Transverse colon (tissue), 4 donors: Measurements from ENCODE around the gene AKR1B1.

ENCODE experiments used
- EP300 ChIP-seq: sonication (generic); formaldehyde crosslinking; IDR thresholded peaks from one replicate; pipeline ENCODE4 v1.6.1; 2017; ENCODE audit warnings: antibody characterized with exemption, low read depth
- POLR2A ChIP-seq: fragments of 450-650 bp; IDR thresholded peaks from one replicate; pipeline ENCODE4 v1.6.1; 2016; ENCODE audit warnings: antibody characterized with exemption, mild to moderate bottlenecking, moderate library complexity
- POLR2AphosphoS5 ChIP-seq, 3 donors: sonication (generic); formaldehyde crosslinking; IDR thresholded peaks; one replicate each; pipeline ENCODE4 v1.6.1; 2016; ENCODE audit warnings: antibody characterized with exemption in 3 of 3
- TF ChIP-seq, protein P1 (sequence below), 5 experiments: fragments of 200-600 bp in 3 of 5; fragments of 450-650 bp in 2 of 5; sonication (generic) in 3 of 5; IDR thresholded peaks; 1 replicate in 2 of 5; 2 replicates in 3 of 5; pipeline ENCODE4 v1.5.1; 2016 to 2017; ENCODE audit warnings: antibody characterized with exemption in 5 of 5, inconsistent platforms in 3 of 5, mild to moderate bottlenecking in 2 of 5, moderate library complexity in 1 of 5

DNA sequence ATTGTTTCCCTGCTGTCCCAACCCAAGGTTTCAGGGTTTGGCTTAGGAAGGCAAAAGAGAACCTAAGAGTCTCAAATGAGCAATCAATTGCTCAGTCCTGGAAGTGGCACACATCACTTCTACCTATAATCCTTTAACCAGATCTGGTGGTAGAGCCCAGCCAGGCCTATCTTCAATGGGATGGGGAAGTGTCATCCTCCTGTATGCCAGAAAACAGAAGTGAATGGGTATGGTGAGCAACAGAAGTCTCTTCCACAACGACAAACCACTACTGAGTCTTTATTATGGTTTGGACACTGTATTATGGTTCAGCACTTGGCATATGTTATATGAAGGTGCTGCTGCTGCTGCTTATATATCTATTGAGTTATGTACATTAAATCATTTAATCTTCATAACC lies 3.0 kb upstream of the AKR1B1 start:
- TF ChIP-seq, protein P1, sequence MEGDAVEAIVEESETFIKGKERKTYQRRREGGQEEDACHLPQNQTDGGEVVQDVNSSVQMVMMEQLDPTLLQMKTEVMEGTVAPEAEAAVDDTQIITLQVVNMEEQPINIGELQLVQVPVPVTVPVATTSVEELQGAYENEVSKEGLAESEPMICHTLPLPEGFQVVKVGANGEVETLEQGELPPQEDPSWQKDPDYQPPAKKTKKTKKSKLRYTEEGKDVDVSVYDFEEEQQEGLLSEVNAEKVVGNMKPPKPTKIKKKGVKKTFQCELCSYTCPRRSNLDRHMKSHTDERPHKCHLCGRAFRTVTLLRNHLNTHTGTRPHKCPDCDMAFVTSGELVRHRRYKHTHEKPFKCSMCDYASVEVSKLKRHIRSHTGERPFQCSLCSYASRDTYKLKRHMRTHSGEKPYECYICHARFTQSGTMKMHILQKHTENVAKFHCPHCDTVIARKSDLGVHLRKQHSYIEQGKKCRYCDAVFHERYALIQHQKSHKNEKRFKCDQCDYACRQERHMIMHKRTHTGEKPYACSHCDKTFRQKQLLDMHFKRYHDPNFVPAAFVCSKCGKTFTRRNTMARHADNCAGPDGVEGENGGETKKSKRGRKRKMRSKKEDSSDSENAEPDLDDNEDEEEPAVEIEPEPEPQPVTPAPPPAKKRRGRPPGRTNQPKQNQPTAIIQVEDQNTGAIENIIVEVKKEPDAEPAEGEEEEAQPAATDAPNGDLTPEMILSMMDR (IDR thresholded peaks at IDR 0.05), result no peak
- TF ChIP-seq POLR2A (no peak), POLR2AphosphoS5 (IDR thresholded peaks at IDR 0.05) (no peak), EP300 (no peak)
